H9 (cell line): Measurements from ENCODE around the gene UMAD1. TPM values are rescaled to one million over a fixed set of nuclear protein-coding genes. Genes with fewer than 3 reads are reported as not detected.

Experiments used
- DNase-seq: peaks from one replicate; pipeline ENCODE4 v3.0.0-alpha.2; 2017
- H2AFZ ChIP-seq: one replicate; pipeline ENCODE4 v1.6.1; 2013; ENCODE audit warnings: mild to moderate bottlenecking, low read length, control low read depth, moderate library complexity
- H2AK5ac ChIP-seq: 2 replicates; pipeline ENCODE4 v1.6.1; 2013; ENCODE audit warnings: low read length, control low read depth, mixed read lengths; ENCODE audit not compliant: insufficient read length
- H2BK120ac ChIP-seq: one replicate; pipeline ENCODE4 v1.6.1; 2013; ENCODE audit warnings: low read depth, mild to moderate bottlenecking, low read length, control low read depth, inconsistent platforms; ENCODE audit not compliant: poor library complexity, severe bottlenecking
- H2BK12ac ChIP-seq: 2 replicates; pipeline ENCODE4 v1.6.1; 2013; ENCODE audit warnings: low read length, control low read depth, mixed read lengths, low read depth; ENCODE audit not compliant: insufficient read length
- H2BK15ac ChIP-seq: 2 replicates; pipeline ENCODE4 v1.6.1; 2013; ENCODE audit warnings: low read depth, low read length, control low read depth
- H2BK20ac ChIP-seq: one replicate; pipeline ENCODE4 v1.6.1; 2013; ENCODE audit warnings: low read depth, mild to moderate bottlenecking, low read length, control low read depth, inconsistent platforms; ENCODE audit not compliant: poor library complexity, severe bottlenecking
- H2BK5ac ChIP-seq: 2 replicates; pipeline ENCODE4 v1.6.1; 2013; ENCODE audit warnings: low read length, control low read depth, mixed read lengths; ENCODE audit not compliant: insufficient read length
- H3K14ac ChIP-seq: 2 replicates; pipeline ENCODE4 v1.6.1; 2013; ENCODE audit warnings: low read length, control low read depth; ENCODE audit not compliant: insufficient read depth
- H3K18ac ChIP-seq: 2 replicates; pipeline ENCODE4 v1.6.1; 2013; ENCODE audit warnings: low read depth, mild to moderate bottlenecking, mixed read lengths, low read length, control low read depth; ENCODE audit not compliant: insufficient read length
- H3K23ac ChIP-seq: 2 replicates; pipeline ENCODE4 v1.6.1; 2013; ENCODE audit warnings: low read length, control low read depth, mixed read lengths, low read depth; ENCODE audit not compliant: insufficient read length
- H3K23me2 ChIP-seq: 2 replicates; pipeline ENCODE4 v1.6.1; 2013; ENCODE audit warnings: low read depth, mild to moderate bottlenecking, mixed read lengths, low read length, control low read depth; ENCODE audit not compliant: insufficient read length, poor library complexity, severe bottlenecking
- H3K27ac ChIP-seq: 2 replicates; pipeline ENCODE4 v1.5.1; 2013; ENCODE audit warnings: low read length, control low read depth, mixed read lengths, low read depth; ENCODE audit not compliant: insufficient read length
- H3K27me3 ChIP-seq: 2 replicates; pipeline ENCODE4 v1.6.1; 2013; ENCODE audit warnings: low read length, control low read depth, inconsistent platforms; ENCODE audit not compliant: insufficient read depth
- H3K4ac ChIP-seq: 2 replicates; pipeline ENCODE4 v1.6.1; 2013; ENCODE audit warnings: low read depth, mild to moderate bottlenecking, control low read depth, inconsistent platforms, low read length, moderate library complexity
- H3K4me1 ChIP-seq: 2 replicates; pipeline ENCODE4 v1.6.1; 2013; ENCODE audit warnings: low read length, control low read depth, inconsistent platforms; ENCODE audit not compliant: insufficient read depth
- H3K4me2 ChIP-seq: 2 replicates; pipeline ENCODE4 v1.6.1; 2013; ENCODE audit warnings: low read length, control low read depth, mixed read lengths; ENCODE audit not compliant: insufficient read length, insufficient read depth
- H3K56ac ChIP-seq: 2 replicates; pipeline ENCODE4 v1.6.1; 2013; ENCODE audit warnings: low read depth, mild to moderate bottlenecking, mixed read lengths, low read length, control low read depth; ENCODE audit not compliant: insufficient read length
- H3K79me1 ChIP-seq: 2 replicates; pipeline ENCODE4 v1.6.1; 2013; ENCODE audit warnings: low read depth, mild to moderate bottlenecking, moderate library complexity, low read length, control low read depth, inconsistent platforms; ENCODE audit not compliant: insufficient read depth, poor library complexity, severe bottlenecking
- H3K79me2 ChIP-seq: 2 replicates; pipeline ENCODE4 v1.6.1; 2013; ENCODE audit warnings: low read length, control low read depth, inconsistent platforms; ENCODE audit not compliant: insufficient read depth
- H3K9ac ChIP-seq: 2 replicates; pipeline ENCODE4 v1.6.1; 2013; ENCODE audit warnings: low read length, control low read depth, mixed read lengths; ENCODE audit not compliant: insufficient read length; ENCODE audit errors: extremely low read depth
- H3K9me3 ChIP-seq: one replicate; pipeline ENCODE4 v1.6.1; 2013; ENCODE audit warnings: low read depth, low read length, inconsistent platforms; ENCODE audit not compliant: control insufficient read depth
- H3T11ph ChIP-seq: one replicate; pipeline ENCODE4 v1.6.1; 2013; ENCODE audit warnings: mild to moderate bottlenecking, low read length, control low read depth, inconsistent platforms
- H4K20me1 ChIP-seq: one replicate; pipeline ENCODE4 v1.6.1; 2013; ENCODE audit not compliant: control insufficient read depth, insufficient read length, insufficient read depth
- H4K5ac ChIP-seq: 2 replicates; pipeline ENCODE4 v1.6.1; 2013; ENCODE audit warnings: low read depth, mild to moderate bottlenecking, mixed read lengths, low read length, control low read depth; ENCODE audit not compliant: insufficient read length
- H4K8ac ChIP-seq: replicated peaks from 2 replicates; pipeline ENCODE4 v1.6.1; 2013; ENCODE audit warnings: low read length, control low read depth, mixed read lengths, low read depth; ENCODE audit not compliant: insufficient read length
- H4K91ac ChIP-seq: 2 replicates; pipeline ENCODE4 v1.6.1; 2013; ENCODE audit warnings: low read depth, mild to moderate bottlenecking, moderate library complexity, mixed read lengths, low read length, control low read depth; ENCODE audit not compliant: insufficient read length
- H3K27ac Mint-ChIP-seq, 3 experiments: 2 replicates in 2 of 3; 3 replicates in 1 of 3; pipeline ENCODE4 v1.8.0; 2020 to 2021; ENCODE audit warnings: mixed read lengths in 3 of 3, mild to moderate bottlenecking in 1 of 3, moderate library complexity in 1 of 3
- H3K27me3 Mint-ChIP-seq: 2 replicates; pipeline ENCODE4 v1.8.0; 2021; ENCODE audit warnings: low read depth, mild to moderate bottlenecking, moderate library complexity, mixed read lengths
- H3K36me3 Mint-ChIP-seq, 3 experiments: 2 replicates in 2 of 3; 3 replicates in 1 of 3; pipeline ENCODE4 v1.8.0; 2020 to 2021; ENCODE audit warnings: low read depth in 3 of 3, mixed read lengths in 3 of 3; ENCODE audit not compliant: insufficient read depth in 1 of 3
- H3K4me1 Mint-ChIP-seq, 2 experiments: 2 replicates each; pipeline ENCODE4 v1.8.0; 2020; ENCODE audit warnings: mixed read lengths in 2 of 2
- H3K4me3 Mint-ChIP-seq, 2 experiments: 2 replicates in 1 of 2; 3 replicates in 1 of 2; pipeline ENCODE4 v1.8.0; 2020 to 2021; ENCODE audit warnings: mild to moderate bottlenecking in 2 of 2, mixed read lengths in 2 of 2, moderate library complexity in 1 of 2
- H3K9me3 Mint-ChIP-seq, 2 experiments: 2 replicates in 1 of 2; 3 replicates in 1 of 2; pipeline ENCODE4 v1.8.0; 2020; ENCODE audit warnings: mild to moderate bottlenecking in 2 of 2, mixed read lengths in 2 of 2, moderate library complexity in 1 of 2
- CTCF ChIP-seq: fragments of 200-600 bp; sonication (generic); conservative IDR thresholded peaks from 3 replicates; pipeline ENCODE4 v1.8.0; 2021; ENCODE audit warnings: antibody characterized with exemption, mild to moderate bottlenecking
- WGBS: extraction: QIAGEN DNeasy Blood & Tissue Kit; methylation state at CpG from one replicate; pipeline ENCODE4 v1.1.7; 2013; ENCODE audit warnings: missing lambda C conversion rate, low lambda C conversion rate, mixed read lengths; ENCODE audit not compliant: insufficient read length; ENCODE audit errors: extremely low coverage; 5-methylcytosine and 5-hydroxymethylcytosine counted together
- total RNA-seq: library from RNA; stranded (reverse); gene quantifications from 2 replicates; pipeline ENCODE4 v1.2.1, GENCODE V29; 2021

The UMAD1 gene
- total RNA-seq, 1 experiment from 2014 or later: 8.9 TPM

- H2BK12ac ChIP-seq: no peak overlapping the region
- H3K27ac ChIP-seq: no peak overlapping the region
- H3K9me3 ChIP-seq: peaks cover 16% of the 10 kb centered on the region
- H3K56ac ChIP-seq: no peak overlapping the region
- H2BK5ac ChIP-seq: no peak overlapping the region
- no peak overlapping the region for H3K4ac ChIP-seq
- H3K9me3 Mint-ChIP-seq: peaks cover 26 to 28% of the 10 kb centered on the region in 2 experiments
- H3K4me3 Mint-ChIP-seq: no peak overlapping the region
- H3K4me1 Mint-ChIP-seq: no peaks in the 10 kb centered on the region
- H3K4me2 ChIP-seq: no peak overlapping the region
- no peaks in the 10 kb centered on the region for H3K27me3 Mint-ChIP-seq
- H3K18ac ChIP-seq: no peak overlapping the region
- H4K8ac ChIP-seq: no peak overlapping the region
- H2BK120ac ChIP-seq: no peak overlapping the region
- H4K20me1 ChIP-seq: no peaks in the 10 kb centered on the region
- no CpG with 5 or more reads among the region's 3 CpGs for WGBS
- H2AK5ac ChIP-seq: no peak overlapping the region
- H3K27ac Mint-ChIP-seq: no peak overlapping the region
- H4K91ac ChIP-seq: no peak overlapping the region
- H4K5ac ChIP-seq: no peak overlapping the region
- no peak overlapping the region for H2AFZ ChIP-seq
- H3K14ac ChIP-seq: no peak overlapping the region
- no peak for TF ChIP-seq CTCF
- no peak overlapping the region for H3K23ac ChIP-seq
- H3T11ph ChIP-seq: no peak overlapping the region
- no peaks in the 10 kb centered on the region for H3K27me3 ChIP-seq
- no peak overlapping the region for H2BK15ac ChIP-seq
- H3K36me3 Mint-ChIP-seq: peaks cover 16 to 28% (median 26%) of the 10 kb centered on the region in 3 experiments
- no peaks in the 10 kb centered on the region for H3K23me2 ChIP-seq
- H3K79me1 ChIP-seq: no peaks in the 10 kb centered on the region
- H3K79me2 ChIP-seq: no peaks in the 10 kb centered on the region
- no peak for DNase-seq
- no peak overlapping the region for H3K9ac ChIP-seq
- no peaks in the 10 kb centered on the region for H3K4me1 ChIP-seq
- H2BK20ac ChIP-seq: no peak overlapping the region
Measured at GRCh38 chr7:7851991-7852390, 211.4 kb downstream of the UMAD1 start.
